Neural cell (in vitro differentiated cells): ENCODE results near the gene EMILIN2. TPM values are rescaled to one million over a fixed set of nuclear protein-coding genes. Genes with fewer than 3 reads are reported as not detected.

Experiments used
- H2AFZ ChIP-seq: fragments of 200-600, 300-800 bp; sonication (generic), shearing (Covaris generic); 2 replicates; pipeline ENCODE4 v1.6.0; 2014; ENCODE audit warnings: low read depth, mild to moderate bottlenecking, antibody characterized with exemption, low read length, moderate library complexity
- H3F3A ChIP-seq: fragments of 200-600 bp; shearing (Covaris generic); 2 replicates; pipeline ENCODE4 v1.6.1; 2016; ENCODE audit warnings: mild to moderate bottlenecking, moderate library complexity, mixed read lengths, antibody characterized with exemption, low read length; ENCODE audit not compliant: insufficient read depth, poor library complexity, severe bottlenecking
- H3K27ac ChIP-seq: fragments of 200-600, 300-800 bp; sonication (generic), shearing (Covaris generic); 2 replicates; pipeline ENCODE4 v1.5.1; 2014; ENCODE audit warnings: mild to moderate bottlenecking, low read length, moderate library complexity
- H3K27me3 ChIP-seq: fragments of 300-800, 200-600 bp; sonication (generic), shearing (Covaris generic); 2 replicates; pipeline ENCODE4 v1.6.0; 2014; ENCODE audit warnings: mild to moderate bottlenecking, low read depth, low read length, moderate library complexity; ENCODE audit not compliant: insufficient read depth
- H3K36me3 ChIP-seq: fragments of 300-800, 200-600 bp; sonication (generic), shearing (Covaris generic); 2 replicates; pipeline ENCODE4 v1.5.1; 2014; ENCODE audit warnings: mild to moderate bottlenecking, antibody characterized with exemption, low read length, moderate library complexity; ENCODE audit not compliant: insufficient read depth
- H3K4me2 ChIP-seq: fragments of 300-800, 200-600 bp; sonication (generic), shearing (Covaris generic); 2 replicates; pipeline ENCODE4 v1.6.0; 2014; ENCODE audit warnings: mild to moderate bottlenecking, low read length
- H3K4me3 ChIP-seq: fragments of 300-800, 200-600 bp; sonication (generic), shearing (Covaris generic); 2 replicates; pipeline ENCODE4 v1.5.1; 2014; ENCODE audit warnings: mild to moderate bottlenecking, low read length, moderate library complexity
- H3K79me2 ChIP-seq: fragments of 200-600 bp; shearing (Covaris generic); replicated peaks from 2 replicates; pipeline ENCODE4 v1.6.0; 2014; ENCODE audit warnings: mild to moderate bottlenecking, low read length, moderate library complexity; ENCODE audit not compliant: insufficient read depth
- H3K9ac ChIP-seq: fragments of 300-800, 200-600 bp; sonication (generic), shearing (Covaris generic); 2 replicates; pipeline ENCODE4 v1.6.1; 2016; ENCODE audit warnings: mild to moderate bottlenecking, low read length, mixed read lengths
- H3K9me2 ChIP-seq: fragments of 200-600 bp; shearing (Covaris generic); 2 replicates; pipeline ENCODE4 v1.6.1; 2016; ENCODE audit warnings: mild to moderate bottlenecking, low read length, mixed read lengths; ENCODE audit not compliant: insufficient read depth
- H3K9me3 ChIP-seq: fragments of 200-600, 300-800 bp; sonication (generic), shearing (Covaris generic); 2 replicates; pipeline ENCODE4 v1.6.1; 2016; ENCODE audit warnings: mild to moderate bottlenecking, mixed run types, low read length, moderate library complexity, mixed read lengths
- H4K20me1 ChIP-seq: fragments of 200-600 bp; shearing (Covaris generic); 2 replicates; pipeline ENCODE4 v1.6.1; 2016; ENCODE audit warnings: mild to moderate bottlenecking, mixed run types; ENCODE audit not compliant: insufficient read depth
- CTCF ChIP-seq: fragments of 450-650 bp; IDR thresholded peaks from 2 replicates; pipeline ENCODE4 v1.5.1; 2014; ENCODE audit warnings: antibody characterized with exemption, mild to moderate bottlenecking, moderate library complexity; ENCODE audit not compliant: poor library complexity, severe bottlenecking
- EP300 ChIP-seq: fragments of 450-650 bp; conservative IDR thresholded peaks from 2 replicates; pipeline ENCODE4 v1.6.1; 2014; ENCODE audit warnings: antibody characterized with exemption, mild to moderate bottlenecking, moderate library complexity; ENCODE audit not compliant: poor library complexity, severe bottlenecking
- EZH2 ChIP-seq: fragments of 200-600, 300-800 bp; shearing (Covaris generic), sonication (generic); IDR thresholded peaks from 2 replicates; pipeline ENCODE4 v1.6.1; 2014; ENCODE audit warnings: antibody characterized with exemption, low read length, borderline replicate concordance, mild to moderate bottlenecking; ENCODE audit not compliant: insufficient read depth, poor library complexity, severe bottlenecking
- MXI1 ChIP-seq: fragments of 450-650 bp; conservative IDR thresholded peaks from 2 replicates; pipeline ENCODE4 v1.6.1; 2014; ENCODE audit warnings: antibody characterized with exemption, mild to moderate bottlenecking; ENCODE audit not compliant: poor library complexity, severe bottlenecking
- POLR2AphosphoS5 ChIP-seq: IDR thresholded peaks from 2 replicates; pipeline ENCODE4 v1.6.1; 2012
- RAD21 ChIP-seq: fragments of 450-650 bp; conservative IDR thresholded peaks from 2 replicates; pipeline ENCODE4 v1.6.1; 2014; ENCODE audit warnings: antibody characterized with exemption, mild to moderate bottlenecking, moderate library complexity
- REST ChIP-seq: IDR thresholded peaks from 2 replicates; pipeline ENCODE4 v1.6.1; 2012; ENCODE audit warnings: borderline replicate concordance
- SMC3 ChIP-seq: fragments of 450-650 bp; conservative IDR thresholded peaks from 2 replicates; pipeline ENCODE4 v1.6.1; 2014; ENCODE audit warnings: antibody characterized with exemption, mild to moderate bottlenecking, moderate library complexity; ENCODE audit not compliant: poor library complexity
- TAF1 ChIP-seq: IDR thresholded peaks from 2 replicates; pipeline ENCODE4 v1.6.1; 2012; ENCODE audit warnings: low read depth
- polyA plus RNA-seq: library from polyadenylated mRNA; depleted of rRNA; stranded (reverse); fragments of >200 nt; gene quantifications from 2 replicates; pipeline ENCODE4 v1.2.3, GENCODE V29; 2014

EMILIN2 gene
- polyA plus RNA-seq, 1 donor from 2014 or later: not detected

GRCh38 chr18:2825613-2826175 is 21.1 kb upstream of the EMILIN2 start:
- Histone ChIP-seq H3K36me3 (no peaks in the 10 kb centered on the region), H3F3A (no peaks in the 10 kb centered on the region), H3K9me2 (no peaks in the 10 kb centered on the region), H4K20me1 (no peaks in the 10 kb centered on the region), H3K4me2 (no peak overlapping the region), H2AFZ (no peak overlapping the region), H3K79me2 (no peaks in the 10 kb centered on the region), H3K9me3 (no peaks in the 10 kb centered on the region), H3K9ac (no peak overlapping the region), H3K4me3 (no peak overlapping the region), H3K27ac (no peak overlapping the region), H3K27me3 (no peaks in the 10 kb centered on the region)
- TF ChIP-seq CTCF: no peak
- no peak for TF ChIP-seq REST
- TF ChIP-seq MXI1: no peak
- TF ChIP-seq EP300: no peak
- no peak for TF ChIP-seq TAF1
- no peak for TF ChIP-seq EZH2
- TF ChIP-seq POLR2AphosphoS5: no peak
- TF ChIP-seq SMC3: no peak

- no peak for TF ChIP-seq POLR2AphosphoS5
- no peak for TF ChIP-seq CTCF
- no peak for TF ChIP-seq EZH2
- no peak for TF ChIP-seq SMC3
- no peak for TF ChIP-seq TAF1
- no peak for TF ChIP-seq REST
- no peak for TF ChIP-seq RAD21
- no peak for TF ChIP-seq MXI1
- no peak for TF ChIP-seq EP300
- Histone ChIP-seq H4K20me1 (no peaks in the 10 kb centered on the region), H3K9me3 (no peaks in the 10 kb centered on the region), H3F3A (no peaks in the 10 kb centered on the region), H3K4me3 (no peak overlapping the region), H3K4me2 (no peak overlapping the region), H2AFZ (no peak overlapping the region), H3K36me3 (no peaks in the 10 kb centered on the region), H3K9ac (no peak overlapping the region), H3K27ac (no peak overlapping the region), H3K9me2 (no peaks in the 10 kb centered on the region), H3K79me2 (no peaks in the 10 kb centered on the region), H3K27me3 (no peaks in the 10 kb centered on the region)
These were observed 20.2 kb upstream of the EMILIN2 start for GRCh38 chr18:2826581-2826980.
